GM12865 (cell line): Measurements from ENCODE around the gene DRD2.

Source experiments
- DNase-seq: peaks from one replicate; pipeline ENCODE4 v3.0.0; 2010; ENCODE audit warnings: low read depth
- H3K4me3 ChIP-seq: 2 replicates; pipeline ENCODE4 v1.5.1; 2011; ENCODE audit warnings: mild to moderate bottlenecking, low read depth, low read length, control low read depth
- TF ChIP-seq, protein P1 (sequence below): IDR thresholded peaks from 2 replicates; pipeline ENCODE4 v1.5.1; 2011; ENCODE audit warnings: low read length, control low read depth, low read depth, inconsistent platforms; ENCODE audit not compliant: insufficient read depth; ENCODE audit errors: missing control alignments

DRD2 gene

DNA sequence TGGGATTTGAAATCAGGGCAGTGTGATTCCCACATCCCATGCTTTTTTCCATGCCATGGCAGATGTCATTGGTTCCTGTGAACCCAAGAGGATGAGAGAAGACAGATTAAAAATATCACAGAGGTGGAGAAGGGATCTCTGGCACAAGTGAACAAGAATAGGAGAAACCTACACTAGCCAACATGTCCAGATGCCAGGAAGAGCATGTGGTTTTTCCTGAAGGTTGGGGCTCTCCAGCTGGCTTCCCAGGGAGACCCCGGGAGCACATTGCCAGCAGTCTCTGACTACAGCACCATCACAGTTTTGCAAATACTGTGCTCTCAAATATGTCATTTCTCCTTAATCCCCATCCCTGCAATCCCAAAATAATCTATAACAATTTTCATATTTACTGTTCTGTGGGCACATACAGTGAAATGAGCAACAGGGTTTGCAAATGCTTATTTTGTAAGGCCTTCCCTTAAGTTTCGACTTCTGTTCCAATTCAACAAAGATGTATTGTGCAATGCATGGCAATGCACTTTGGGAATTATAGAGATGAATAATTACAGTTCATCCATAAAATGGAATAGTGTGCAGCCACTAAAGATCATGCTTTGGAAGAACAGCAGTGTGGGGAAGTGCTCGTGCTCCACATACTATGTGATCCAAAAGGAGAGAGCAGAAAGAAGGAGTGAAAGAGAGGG is 82.8 kb downstream of the DRD2 start:
- no peak for DNase-seq
- H3K4me3 ChIP-seq = no peak overlapping the region
- TF ChIP-seq, protein P1, sequence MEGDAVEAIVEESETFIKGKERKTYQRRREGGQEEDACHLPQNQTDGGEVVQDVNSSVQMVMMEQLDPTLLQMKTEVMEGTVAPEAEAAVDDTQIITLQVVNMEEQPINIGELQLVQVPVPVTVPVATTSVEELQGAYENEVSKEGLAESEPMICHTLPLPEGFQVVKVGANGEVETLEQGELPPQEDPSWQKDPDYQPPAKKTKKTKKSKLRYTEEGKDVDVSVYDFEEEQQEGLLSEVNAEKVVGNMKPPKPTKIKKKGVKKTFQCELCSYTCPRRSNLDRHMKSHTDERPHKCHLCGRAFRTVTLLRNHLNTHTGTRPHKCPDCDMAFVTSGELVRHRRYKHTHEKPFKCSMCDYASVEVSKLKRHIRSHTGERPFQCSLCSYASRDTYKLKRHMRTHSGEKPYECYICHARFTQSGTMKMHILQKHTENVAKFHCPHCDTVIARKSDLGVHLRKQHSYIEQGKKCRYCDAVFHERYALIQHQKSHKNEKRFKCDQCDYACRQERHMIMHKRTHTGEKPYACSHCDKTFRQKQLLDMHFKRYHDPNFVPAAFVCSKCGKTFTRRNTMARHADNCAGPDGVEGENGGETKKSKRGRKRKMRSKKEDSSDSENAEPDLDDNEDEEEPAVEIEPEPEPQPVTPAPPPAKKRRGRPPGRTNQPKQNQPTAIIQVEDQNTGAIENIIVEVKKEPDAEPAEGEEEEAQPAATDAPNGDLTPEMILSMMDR = no peak

GRCh38 chr11:113389272-113389671 is 85.9 kb downstream of the DRD2 start:
- TF ChIP-seq, protein P1 = no peak
- DNase-seq = no peak
- H3K4me3 ChIP-seq = no peak overlapping the region

GRCh38 chr11:113387605-113388211 is 87.5 kb downstream of the DRD2 start, which contains the start of gene ANKK1:
TSS of gene ANKK1 (plus strand) at chr11:113387779. CDS start at chr11:113387885, 106 bp downstream.
- no peak within 1 kb of the TSS for H3K4me3 ChIP-seq
- TF ChIP-seq, protein P1 = no peak
- no peak for DNase-seq

DNA sequence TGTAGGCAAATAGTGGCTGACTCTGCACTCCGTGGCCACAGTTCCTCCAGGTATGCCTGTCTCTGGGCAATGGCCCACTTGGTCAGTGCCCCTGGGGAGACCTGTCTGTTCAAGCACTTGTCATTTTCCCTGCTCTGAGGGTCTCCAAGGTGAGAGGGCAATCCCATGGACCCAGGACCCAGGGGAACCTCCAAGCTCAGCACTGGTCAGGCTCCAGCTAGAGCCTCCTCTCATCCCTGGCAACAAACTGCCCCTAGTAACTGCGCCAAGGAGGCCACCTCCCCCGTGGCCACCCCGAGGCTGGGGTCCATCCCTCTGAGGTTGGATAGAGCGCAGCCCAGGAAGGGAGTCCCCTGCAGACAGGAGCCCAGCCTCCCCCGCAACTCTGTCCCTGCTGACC is 88.3 kb downstream of the DRD2 start:
- no peak overlapping the region for H3K4me3 ChIP-seq
- DNase-seq = no peak
- TF ChIP-seq, protein P1 = no peak

DNA sequence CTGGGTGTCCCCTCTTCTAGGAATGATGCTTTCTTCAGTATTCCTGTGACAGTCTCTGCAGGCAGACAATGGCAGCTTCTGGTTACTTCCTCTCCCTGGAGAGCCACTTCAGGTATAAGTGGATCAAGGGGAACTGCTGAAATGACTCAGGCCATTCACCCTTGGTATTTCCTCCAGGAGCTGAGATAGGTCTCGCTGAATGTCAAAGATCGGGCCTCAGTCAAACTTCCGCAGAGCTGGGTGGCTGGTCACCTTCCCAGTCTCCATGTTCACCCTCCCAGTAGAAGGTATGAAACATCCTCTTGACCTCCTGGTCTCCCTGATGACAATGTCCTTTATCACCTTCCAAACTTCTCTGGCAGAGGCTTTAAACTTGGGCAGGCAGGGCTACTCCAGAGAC is 89.4 kb downstream of the DRD2 start:
- DNase-seq = no peak
- H3K4me3 ChIP-seq = no peak overlapping the region
- TF ChIP-seq, protein P1 = no peak

GRCh38 chr11:113384551-113384950 is 90.6 kb downstream of the DRD2 start:
- H3K4me3 ChIP-seq = no peak overlapping the region
- TF ChIP-seq, protein P1 = no peak
- no peak for DNase-seq
